ENCODE data around the gene NTRK3.

DNA sequence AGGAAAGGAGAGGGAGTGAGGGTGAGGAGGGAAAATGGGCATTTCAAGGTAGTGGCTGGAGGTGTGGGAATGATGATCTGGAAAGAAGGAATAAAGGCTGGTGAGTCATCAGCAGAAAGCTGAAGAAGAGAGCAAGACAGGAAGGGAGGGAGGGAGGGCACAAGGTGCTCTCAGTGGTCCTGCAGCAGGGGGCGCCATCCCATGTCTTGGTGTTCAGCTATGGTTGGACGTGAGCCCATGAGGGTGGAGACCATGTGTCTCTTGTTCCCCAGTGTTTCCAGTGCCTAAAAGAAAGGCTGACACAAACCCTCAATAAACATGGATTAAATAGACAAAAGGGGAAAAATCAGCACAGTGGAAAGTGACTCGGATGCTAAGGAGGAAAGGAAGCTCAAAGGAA is 228.5 kb downstream of the NTRK3 start:
- no peak for TF ChIP-seq POLR2AphosphoS5 (IDR thresholded peaks at IDR 0.05; ENCODE audit: borderline replicate concordance, low read depth, low read length)
- TF ChIP-seq EZH2 (IDR thresholded peaks at IDR 0.05) = no peak

Data from SK-N-MC (cell line).